Activated CD4-positive, CD25-positive, alpha-beta regulatory T cell treated with anti-CD3 and anti-CD28 coated beads, Interleukin-2, amount 50 U/mL, for 72 hours (primary cell): ENCODE data around the gene PDE1C.
"Not testable (repeated sequence)": the region's sequence is repeated elsewhere in the genome, so short reads cannot be mapped to it uniquely, and the experiment has no call there.

Experiments
- DNase-seq: peaks from one replicate; pipeline ENCODE4 v3.0.0; 2021

The PDE1C gene

DNA sequence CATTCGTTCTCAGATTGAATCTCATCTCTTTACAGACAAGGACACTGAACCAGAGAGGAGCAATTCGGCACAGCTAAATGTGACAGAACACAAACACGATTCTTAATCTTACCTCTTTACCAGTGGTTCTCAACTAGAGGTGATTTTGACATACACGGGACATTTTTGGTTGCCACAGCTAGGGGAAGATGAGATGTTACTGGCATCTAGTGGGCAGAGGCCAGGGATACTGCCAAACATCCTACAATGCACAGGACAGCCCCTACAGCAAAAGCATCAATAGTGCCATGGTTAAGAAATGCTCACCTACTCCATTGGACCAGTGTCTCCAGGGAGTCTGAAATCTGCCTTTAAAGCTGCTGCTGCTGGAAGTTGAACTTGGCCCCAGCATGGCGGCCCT lies 27.3 kb downstream of the PDE1C start:
- no peak for DNase-seq

DNA sequence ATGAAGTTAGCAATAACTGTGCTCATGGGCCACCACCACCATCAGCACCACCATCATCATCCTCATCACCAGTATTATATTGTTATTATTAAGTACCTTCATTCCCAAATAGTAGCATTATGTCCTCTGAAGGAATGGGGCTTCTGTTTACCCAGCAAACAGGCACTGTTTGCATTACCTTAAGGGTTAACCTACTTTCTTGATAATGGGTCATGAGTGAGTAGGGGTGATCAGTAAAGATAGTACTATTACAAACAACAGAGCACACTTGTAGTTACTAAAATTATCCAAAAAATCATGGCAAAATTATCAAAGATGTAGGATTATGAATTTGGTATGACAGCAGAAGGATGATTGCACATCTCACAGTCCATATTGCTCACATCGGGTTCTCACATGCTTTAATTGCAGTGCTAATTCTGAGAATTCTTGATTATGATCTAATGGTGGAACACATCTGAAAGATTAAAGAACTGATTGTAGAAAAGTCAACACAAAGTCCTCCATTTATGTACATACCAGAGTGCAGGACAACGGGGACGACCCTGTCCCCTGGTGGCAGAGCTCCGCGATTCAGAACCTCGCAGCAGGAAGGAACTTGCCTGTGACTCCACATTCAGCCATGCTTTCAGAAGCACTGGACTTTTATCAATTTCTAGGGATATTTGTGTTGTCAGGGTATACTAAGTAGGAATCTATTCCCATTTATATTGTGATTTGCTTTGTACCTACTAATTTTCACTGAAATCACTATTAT lies 31.0 kb downstream of the PDE1C start:
- no peak for DNase-seq

DNA sequence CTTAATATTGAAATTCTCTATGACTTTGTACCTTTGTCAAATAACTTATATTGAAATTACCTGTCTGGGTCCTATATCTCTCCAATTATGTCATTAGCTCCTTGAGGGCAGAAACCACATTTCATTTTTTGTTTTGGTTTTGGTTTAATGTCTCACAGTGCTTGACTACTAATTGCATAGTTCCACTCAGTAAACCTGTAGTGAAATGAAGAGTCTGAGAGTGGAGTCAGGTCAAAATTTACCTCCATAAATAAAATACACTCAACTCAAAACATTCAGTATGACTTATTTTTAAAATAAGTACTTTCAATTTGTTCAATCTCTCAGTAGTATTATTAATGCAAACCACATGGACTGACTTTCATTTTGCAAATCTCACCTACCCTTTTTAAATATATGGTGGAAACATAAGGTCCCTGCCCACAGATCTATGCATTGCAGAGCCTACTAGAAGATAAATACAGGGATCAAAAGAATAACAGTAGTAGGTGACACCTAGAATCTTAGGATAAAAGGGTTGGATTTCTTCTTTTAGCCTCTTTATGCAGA lies 32.5 kb downstream of the PDE1C start:
- no peak for DNase-seq

DNA sequence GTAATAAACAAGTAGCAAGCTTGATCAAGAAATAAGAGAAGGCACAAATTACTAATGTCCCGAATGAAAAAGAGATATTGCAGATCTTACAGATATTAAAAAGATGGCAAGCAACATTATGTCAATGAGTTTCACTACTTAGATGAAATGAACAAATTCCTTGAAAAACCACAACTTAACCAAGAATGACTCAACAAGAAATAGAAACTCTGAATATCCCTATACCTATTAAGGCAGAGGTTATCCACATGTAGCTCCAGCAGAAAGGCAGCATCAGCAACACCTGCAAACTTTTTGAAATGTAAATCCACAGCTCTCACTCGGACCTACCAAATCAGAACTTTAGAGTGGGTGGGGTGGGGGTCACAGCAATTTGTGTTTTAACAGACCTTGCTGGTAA lies 33.6 kb downstream of the PDE1C start:
- DNase-seq, result no peak

DNA sequence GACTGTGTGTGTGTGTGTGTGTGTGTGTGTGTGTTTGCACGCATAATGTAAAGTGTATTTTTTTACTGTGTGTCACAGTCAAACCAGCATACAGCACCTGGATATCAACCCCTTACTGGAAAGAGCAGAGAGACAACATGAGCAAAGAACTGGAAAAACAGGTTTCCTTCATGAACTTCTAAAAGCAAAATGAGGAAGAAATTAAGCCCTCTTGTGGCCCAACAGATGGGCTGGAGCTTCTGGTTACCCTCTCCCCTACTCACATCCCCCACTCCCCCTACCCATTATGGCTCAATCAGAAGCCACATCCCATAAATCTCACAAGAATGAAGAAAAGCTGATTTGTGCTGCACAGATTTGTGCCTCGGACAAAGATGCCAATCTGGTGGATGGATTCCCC lies 36.2 kb downstream of the PDE1C start:
- no peak for DNase-seq

DNA sequence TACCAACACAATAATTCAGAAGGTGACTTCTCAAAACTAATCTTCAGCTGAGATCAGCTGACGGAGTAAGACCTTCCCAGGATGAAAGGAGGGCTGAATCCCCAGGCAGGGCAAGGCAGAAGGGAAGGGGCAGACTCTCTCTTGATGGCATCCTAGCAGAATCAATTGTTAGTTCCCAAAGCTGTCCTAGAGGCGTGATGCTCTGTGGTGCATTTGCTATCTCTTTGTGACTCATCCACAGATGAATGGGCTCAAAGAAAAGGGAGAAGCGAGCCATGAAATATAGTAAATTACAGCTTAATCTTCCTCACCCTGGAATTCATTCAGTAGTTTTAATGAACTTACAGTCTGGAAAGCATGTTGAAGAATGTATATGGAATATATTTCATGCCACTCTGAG lies 37.2 kb downstream of the PDE1C start:
- DNase-seq, result no peak

DNA sequence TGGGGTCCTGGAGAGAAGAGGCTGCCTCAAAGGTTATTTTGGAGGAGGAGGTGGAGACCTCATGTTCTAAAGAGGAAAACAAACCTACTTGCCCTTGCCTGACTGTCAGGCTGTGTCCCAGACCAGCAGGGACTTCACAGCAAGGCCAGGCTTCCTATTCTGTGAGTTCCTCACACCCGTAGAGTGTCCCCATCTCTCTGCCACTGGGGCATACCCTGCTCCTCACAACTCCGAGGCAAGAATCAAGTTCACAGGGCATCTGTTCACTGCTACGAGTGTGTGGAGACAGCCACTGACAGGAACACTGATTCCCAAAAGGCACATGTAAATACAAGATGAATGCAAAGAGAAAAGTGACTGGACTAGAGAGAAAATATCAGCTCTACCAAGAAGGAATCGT lies 38.0 kb downstream of the PDE1C start:
- no peak for DNase-seq

DNA sequence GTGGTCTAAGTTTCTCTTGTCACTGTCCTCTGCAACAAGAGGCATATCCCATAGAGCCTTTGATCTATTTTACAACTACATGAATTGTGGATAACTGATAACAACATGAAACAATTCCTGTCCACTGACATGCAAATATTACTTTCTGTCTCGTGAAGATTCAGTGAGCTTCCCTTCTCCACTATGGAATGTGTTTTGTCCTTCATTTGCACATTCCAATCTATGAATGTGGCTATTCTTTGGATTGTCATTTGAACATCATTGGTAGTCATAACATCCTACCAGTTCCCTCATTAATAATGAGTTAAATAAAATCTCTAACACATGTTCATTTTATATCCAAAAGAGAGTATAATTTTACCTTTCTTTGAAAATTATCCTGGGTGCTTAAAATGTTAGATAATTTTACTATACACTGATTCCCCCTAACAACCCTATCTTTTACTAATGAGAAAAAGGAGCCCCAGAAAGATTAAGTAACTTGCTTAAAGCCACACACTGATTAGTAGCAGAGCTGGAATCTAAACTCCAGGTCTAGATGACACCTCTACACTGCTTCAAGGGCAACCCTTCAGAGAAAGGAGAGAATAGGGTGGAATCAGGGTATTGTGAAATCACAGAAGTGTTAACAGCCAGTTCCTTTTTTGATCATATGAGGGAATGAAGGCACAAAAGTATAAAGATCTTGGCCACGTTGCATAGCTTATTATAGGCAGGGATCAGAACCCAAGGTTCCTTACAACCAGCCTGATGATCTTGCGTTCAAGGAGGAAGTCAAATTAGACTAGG lies 39.1 kb downstream of the PDE1C start:
- no peak for DNase-seq

DNA sequence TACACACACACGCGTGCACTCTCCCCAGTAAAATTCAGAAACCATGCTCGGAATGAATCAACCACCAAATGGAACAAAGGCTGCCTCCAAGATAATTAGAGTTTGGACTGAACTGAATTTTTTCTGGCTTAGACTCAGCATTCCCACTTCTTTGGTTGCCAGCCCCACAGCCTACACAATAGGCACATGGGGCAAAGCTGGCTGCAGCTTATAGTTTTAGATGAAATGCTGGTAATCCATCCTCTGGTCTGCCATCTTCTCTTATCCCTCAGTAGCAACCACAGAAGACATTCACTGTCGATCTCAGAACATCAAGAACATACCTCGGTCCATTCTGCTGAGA lies 44.2 kb downstream of the PDE1C start:
- DNase-seq, result no peak

DNA sequence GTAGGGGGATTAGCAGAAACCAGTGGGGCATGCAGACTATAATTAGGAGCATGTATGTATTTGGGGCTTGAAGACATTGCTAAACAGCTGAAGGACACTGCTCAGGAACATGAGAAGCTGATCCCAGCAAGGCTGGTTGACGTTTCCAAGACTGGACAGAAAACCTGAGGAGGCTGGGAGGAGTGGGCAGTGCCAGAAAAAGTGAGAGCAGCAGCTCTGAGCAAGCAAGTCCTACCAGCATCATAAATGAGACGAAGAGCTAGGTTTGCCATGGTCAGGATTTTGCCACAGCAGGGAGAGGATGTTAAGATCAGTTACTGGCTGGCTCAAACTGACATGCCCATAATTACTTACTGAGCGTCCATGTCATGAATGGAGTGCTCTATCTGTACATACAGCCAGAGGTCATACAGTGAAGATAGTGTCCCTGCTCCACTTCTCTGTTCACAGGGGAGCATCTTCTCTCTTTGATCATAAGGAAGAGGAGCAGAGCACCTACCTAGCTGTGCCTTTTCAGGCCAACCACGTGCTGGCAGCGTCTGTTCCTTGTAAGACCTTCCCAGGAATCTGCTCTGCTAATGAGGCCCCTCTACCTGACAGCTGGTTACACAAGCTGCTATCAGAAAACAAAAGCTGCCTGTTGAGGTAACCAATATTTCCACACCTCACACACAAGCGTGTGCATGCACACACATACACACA lies 44.7 kb downstream of the PDE1C start:
- DNase-seq, result no peak

DNA sequence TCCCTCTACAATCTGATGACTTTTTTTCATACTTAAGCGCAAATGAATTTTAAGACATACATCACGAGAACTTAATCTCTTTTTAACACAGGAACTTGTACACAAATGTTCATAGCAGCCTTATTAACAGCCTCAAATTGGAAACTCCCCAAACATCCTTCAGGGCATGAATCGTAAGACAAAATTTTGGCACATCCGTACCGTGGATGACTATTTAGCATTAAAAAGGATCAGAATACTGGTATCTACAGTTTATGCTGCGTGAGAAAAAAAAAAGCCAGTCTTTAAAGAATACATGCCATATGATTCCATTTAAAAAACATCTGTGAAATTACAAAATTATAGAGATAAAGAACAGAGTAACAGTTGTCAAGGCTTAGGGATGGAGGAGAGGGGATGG lies 46.8 kb downstream of the PDE1C start:
- no peak for DNase-seq

DNA sequence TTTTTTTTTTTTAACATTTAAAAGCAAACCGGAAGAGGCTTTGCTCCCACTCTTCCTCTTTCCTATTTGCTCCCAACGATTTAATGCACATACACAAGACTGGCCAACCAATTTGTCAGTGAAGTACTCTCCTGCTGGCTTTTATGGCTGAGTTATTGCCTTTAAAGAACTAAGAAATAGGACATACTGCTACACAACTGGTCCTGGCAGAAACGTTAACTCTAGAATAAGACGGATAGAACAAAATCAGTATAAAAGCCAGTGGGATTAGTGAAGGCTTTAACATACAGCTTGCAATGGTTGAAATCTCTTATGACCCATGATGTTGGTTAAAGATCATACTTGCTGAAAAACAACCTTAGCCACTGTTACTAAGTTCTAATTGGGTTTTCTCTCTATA lies 47.2 kb downstream of the PDE1C start:
- DNase-seq, result no peak

DNA sequence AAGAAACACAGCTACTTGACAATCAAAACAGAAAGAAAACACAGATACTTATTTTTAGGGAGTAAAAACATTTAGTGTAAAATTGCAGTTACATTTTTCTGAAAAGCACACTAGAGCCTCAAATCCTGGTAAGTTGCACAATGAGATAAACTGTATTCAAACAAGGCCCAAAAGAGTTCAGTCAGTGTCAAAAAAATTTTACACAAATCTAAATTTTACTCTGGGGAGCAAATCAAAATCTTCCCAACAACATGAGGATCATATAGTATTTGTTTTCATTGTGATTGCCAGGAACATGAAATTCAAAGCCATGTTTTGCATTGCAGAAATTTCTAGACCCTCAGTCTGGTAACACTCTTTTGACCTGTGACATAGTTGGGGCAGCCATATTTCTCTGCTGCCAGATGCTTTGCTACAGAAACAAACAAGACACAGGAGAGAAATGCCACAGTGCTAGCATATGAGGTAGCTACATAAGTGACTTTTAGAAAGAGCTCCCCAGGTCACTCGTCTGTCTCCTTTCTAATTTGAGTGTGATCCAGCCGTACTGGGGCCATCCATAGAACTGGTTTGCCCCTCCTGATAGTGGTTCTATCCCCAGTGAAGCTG lies 49.6 kb downstream of the PDE1C start:
- no peak for DNase-seq

DNA sequence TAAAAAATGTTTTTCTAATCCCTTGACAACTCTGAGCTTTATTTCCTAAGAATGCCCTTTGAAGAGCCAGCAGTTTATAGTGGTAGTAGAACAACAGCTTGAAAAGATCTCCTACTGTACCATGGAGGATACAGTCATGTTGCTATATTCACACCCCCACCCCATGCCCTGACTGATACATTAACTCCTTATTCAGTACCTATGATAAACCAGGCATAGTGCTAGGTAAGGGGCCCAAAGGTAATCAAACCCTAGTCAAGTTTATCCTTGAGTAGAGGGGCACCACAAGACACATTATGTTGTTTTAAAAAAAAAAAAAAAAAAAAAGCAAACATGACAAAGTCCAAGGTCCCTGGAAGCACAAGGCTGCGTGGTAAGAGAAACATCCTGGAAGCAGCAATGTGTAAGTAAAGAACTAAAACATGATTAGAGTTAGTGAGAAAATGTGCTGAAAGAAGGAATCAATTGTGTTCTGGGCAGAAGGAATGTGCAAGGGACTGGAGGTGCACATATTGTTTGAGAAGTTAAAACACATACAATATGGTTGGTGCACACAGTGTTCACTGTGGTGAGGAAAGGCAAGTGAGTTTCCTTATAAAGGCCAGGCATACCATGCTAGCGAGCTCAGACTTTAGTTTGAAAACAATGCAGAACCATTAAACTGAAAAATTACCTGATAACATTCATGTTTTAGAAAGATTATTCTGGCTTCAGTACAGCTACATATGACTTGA lies 51.2 kb downstream of the PDE1C start:
- no peak for DNase-seq

DNA sequence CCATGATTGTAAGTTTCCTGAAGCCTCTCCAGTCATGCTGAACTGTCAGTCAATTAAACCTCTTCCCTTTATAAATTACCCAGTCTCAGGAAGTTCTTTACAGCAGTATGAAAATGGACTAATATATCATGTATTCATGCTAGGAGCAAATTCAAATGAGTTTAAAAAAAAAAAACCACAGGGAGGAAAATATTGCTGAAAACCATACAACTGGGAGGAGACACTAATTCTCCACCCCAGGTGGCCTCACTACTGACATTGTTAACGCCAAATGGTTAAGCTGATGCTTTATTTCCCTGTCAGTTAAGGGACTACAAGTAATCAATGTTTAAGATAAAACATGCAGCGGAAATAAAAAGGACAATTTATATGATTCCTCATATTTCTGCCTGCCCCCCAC lies 55.1 kb downstream of the PDE1C start:
- no peak for DNase-seq

DNA sequence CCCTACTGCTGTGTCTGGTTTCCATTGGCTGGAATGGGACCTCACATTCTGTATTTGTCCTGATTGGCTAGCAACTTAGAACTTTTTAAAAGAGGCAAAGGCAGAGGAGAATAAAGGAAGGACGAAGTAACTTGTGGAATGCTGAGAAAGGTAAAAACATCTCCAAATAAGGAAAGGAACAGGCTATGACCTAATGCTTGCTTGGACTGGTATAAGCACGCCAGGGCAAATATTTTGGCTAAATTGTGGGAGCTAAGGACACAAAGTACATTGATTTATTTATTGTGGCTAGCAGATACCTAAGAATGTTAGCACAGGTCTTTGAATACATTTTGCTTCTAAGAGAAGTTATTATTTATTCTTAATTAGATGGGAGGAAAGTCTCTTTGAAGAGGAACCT lies 56.7 kb downstream of the PDE1C start:
- DNase-seq, result not testable (repeated sequence)

DNA sequence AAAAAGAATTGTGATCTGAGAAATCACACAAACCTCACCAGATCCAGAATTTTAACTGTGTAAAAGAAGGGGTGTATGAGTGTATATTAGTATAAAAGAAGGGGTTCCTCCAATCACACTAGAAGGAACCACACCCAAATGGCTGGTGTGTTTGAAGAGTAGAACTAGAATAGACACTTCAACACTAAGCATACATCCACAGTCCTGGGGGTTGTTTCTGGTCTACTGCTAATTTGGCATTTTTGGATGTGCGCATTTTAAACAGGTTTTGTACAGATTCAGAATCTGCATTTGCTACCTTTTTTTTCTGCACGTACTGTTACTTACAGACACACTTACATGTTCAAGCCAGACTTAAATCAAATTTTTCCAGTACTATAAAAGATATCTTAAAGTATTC lies 64.6 kb downstream of the PDE1C start:
- no peak for DNase-seq

DNA sequence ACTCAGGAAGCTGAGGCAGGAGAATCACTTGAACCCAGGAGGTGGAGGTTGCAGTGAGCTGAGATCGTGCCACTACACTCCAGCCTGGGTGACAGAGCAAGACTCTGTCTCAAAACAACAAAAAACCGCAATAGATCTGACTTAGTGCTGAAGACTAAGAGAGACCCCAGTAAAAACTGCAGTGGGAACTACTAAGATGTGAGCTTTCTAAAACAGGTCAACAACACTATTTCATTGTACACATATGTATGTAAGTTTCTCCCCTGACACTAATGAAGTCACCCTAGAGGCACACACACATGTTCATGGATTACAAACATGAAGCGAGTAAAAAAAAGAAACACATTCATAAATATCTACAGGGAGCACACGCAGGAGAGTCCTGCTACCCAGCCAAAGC lies 68.3 kb downstream of the PDE1C start:
- no peak for DNase-seq

DNA sequence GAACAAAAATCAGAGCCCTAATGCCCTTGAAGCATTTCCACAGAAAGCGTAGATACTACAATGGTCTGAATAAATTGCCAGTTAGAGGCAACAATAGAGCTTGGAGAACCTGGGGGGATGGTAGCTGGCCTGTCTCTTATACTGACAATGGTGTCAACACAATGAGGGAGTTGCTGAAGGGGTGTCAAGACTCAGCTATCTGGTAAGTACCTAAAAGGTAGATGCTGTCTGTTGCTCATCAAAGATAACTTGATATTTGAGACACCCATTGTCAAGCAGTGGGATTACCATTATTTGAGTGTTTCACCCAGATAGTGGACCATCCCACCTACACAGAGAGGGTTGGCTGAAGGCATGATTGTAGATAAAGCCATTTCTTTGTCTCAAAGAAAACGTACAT lies 72.8 kb downstream of the PDE1C start:
- DNase-seq, result no peak

DNA sequence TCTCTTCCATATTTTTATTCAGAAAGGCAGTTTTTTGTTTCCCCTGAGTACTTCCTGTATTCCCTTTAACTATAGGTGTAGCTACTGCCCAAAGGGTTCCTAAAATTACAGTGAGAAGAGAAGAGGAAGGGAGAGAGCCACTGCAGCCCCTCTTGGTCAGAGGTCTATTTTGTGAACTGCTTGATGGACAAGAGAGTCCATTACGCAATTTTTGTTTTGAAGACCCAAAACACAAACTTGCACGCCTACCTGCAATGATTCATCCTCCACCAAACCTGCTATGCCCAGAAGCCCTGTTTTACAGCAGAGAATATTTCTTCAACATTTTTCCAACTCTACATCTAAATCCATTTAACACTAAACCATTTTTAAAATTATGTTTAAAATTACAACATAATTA lies 75.1 kb downstream of the PDE1C start:
- no peak for DNase-seq

DNA sequence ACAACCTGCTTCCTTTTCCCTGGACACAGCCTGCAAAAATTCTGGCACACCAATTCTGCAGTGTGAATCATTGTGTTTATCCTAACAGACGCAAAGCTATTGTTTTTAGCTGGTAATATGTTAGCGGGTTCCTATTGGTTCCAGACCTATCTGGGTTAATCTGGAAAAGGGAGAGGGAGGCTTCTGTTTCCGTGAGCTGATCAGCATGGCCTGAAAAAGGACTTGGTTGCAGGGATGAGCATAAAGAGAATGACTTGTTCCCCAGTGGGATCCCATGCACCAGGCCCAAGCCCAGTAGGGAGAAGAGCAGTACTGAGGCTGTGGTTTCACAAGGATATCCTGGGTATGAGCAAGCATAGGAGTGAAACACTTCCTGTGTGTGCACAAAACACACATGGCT lies 78.4 kb downstream of the PDE1C start:
- no peak for DNase-seq

DNA sequence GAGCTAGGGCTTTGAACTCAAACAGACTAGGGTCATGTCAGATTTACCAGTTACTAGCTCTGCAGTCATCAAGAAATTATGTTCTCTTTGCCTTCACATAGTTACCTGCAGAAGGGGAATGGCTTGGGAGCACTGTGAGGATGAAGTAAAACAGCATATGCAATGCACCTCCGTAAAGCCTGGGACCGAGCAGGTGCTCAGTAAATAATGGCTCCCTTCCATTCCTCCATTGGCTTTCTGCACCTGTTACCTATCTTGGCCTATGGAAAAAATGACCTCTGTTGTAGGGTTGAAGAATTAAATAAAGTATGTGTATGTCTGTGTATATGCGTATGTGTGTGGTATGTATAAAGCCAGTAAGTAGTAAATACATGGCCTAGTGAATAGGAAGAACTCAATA lies 78.8 kb downstream of the PDE1C start:
- DNase-seq, result no peak
